Breast epithelium (tissue), 3 donors: ENCODE data around the gene FAM193A.

Experiments used
- POLR2A ChIP-seq: fragments of 450-650 bp; IDR thresholded peaks from one replicate; pipeline ENCODE4 v1.6.1; 2016; ENCODE audit warnings: antibody characterized with exemption, mild to moderate bottlenecking, moderate library complexity
- POLR2AphosphoS5 ChIP-seq, 3 donors: sonication (generic); formaldehyde crosslinking; IDR thresholded peaks; one replicate each; pipeline ENCODE4 v1.6.1; 2017; ENCODE audit warnings: antibody characterized with exemption in 3 of 3
- TF ChIP-seq, protein P1 (sequence below), 3 donors: fragments of 450-650 bp; IDR thresholded peaks; one replicate each; pipeline ENCODE4 v1.5.1; 2016 to 2017; ENCODE audit warnings: antibody characterized with exemption in 3 of 3, mild to moderate bottlenecking in 3 of 3, moderate library complexity in 3 of 3

DNA sequence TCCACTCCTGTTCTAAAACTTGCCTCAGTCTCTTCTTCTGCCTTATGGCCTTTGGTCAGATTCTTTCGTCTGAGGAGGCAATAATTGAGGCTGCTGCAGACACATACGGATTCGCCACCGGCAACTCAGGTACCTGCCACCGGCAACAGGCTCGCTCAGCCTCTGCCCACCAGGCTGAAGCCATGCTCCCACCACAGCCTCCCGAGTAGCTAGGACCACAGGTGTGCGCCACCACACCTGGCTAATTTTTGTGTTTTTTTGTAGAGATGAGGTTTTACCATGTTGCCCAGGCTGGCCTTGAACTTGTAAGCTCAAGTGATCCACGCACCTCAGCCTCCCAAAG lies 193.1 kb downstream of the FAM193A start:
- TF ChIP-seq, protein P1, sequence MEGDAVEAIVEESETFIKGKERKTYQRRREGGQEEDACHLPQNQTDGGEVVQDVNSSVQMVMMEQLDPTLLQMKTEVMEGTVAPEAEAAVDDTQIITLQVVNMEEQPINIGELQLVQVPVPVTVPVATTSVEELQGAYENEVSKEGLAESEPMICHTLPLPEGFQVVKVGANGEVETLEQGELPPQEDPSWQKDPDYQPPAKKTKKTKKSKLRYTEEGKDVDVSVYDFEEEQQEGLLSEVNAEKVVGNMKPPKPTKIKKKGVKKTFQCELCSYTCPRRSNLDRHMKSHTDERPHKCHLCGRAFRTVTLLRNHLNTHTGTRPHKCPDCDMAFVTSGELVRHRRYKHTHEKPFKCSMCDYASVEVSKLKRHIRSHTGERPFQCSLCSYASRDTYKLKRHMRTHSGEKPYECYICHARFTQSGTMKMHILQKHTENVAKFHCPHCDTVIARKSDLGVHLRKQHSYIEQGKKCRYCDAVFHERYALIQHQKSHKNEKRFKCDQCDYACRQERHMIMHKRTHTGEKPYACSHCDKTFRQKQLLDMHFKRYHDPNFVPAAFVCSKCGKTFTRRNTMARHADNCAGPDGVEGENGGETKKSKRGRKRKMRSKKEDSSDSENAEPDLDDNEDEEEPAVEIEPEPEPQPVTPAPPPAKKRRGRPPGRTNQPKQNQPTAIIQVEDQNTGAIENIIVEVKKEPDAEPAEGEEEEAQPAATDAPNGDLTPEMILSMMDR (IDR thresholded peaks at IDR 0.05), result no peak
- no peak for TF ChIP-seq POLR2A
- no peak for TF ChIP-seq POLR2AphosphoS5 (IDR thresholded peaks at IDR 0.05)
